Kidney tubule cell (primary cell): ENCODE results near the gene VPREB1.
"Not testable (repeated sequence)": the region's sequence is repeated elsewhere in the genome, so short reads cannot be mapped to it uniquely, and the experiment has no call there.

Experiments used
- DNase-seq: peaks from one replicate; pipeline ENCODE4 v3.0.0-alpha.2; 2018; ENCODE audit warnings: low spot score

VPREB1 gene

DNA sequence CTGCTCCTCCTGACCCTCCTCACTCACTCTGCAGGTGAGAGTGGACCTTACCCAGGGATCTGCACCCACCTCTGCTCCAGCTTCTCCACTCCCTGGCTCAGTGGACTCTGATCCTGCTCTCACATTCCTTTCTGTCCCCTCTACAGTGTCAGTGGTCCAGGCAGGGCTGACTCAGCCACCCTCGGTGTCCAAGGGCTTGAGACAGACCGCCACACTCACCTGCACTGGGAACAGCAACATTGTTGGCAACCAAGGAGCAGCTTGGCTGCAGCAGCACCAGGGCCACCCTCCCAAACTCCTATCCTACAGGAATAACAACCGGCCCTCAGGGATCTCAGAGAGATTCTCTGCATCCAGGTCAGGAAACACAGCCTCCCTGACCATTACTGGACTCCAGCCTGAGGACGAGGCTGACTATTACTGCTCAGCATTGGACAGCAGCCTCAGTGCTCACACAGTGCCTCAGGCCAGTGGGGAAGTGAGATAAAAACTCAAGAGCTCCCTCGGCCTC, 29.7 kb upstream of the VPREB1 start:
- peak; percentile 10 for DNase-seq

DNA sequence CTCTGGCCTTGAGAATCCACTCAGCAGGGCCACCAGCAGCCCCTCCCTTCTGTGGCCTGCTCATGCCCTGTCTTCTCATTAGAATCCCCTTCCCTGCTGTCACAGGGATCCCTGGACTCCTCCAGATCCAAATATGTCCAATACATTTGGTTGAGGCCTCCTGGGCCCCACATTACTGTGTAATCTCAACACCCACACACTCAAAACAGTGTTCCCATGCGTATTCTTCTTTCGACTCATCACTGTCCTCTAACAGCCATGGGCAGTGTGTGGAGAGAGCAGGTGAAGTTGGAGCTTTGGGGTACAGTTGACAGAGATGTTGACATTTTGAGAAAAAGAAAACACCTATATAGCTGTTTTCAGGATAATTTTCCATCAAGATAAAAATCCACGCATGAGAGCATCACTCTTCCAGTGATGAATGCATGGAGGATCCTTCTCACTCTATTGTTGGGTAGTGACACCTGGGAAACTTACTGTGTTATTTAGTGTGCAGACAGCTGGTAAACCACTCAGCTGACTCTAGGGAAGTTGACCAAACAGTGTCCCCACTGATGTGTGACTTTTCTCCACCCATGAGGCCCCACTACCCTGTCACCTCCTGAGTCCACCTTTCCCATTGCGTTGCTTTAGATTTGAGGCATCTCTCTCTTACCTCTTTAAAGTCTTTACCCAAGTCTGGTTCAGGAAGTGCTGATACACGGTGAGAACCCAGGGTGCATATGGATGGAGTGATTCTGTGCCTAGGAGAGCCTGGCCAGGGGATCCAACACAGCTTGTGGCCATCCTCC, 28.7 kb upstream of the VPREB1 start:
- DNase-seq, result no peak

DNA sequence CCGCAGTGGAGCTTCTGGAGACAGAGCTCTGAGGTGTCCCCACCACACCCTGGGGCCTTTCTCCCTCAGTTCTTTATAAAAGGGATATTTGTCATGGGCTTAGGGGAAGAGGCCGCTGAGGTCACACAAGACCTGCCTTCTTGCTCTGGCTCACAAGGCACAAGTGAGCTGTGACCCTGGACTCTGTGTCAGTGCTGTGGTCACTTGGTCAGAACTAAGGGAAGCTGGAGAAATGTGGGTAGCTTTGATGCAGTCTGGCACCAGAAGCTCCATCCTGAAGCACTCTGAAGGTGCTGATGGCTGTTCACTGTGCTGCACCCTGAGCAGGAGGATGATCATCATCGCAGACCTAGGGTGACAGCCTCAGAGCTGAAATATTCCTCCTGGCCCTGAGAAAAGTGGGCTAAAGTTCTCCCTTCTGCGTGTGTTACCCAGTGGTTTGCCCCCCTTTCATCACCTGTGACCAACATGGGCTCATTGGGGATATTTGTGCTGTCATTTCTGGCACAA, 28.1 kb upstream of the VPREB1 start:
- DNase-seq, result no peak

DNA sequence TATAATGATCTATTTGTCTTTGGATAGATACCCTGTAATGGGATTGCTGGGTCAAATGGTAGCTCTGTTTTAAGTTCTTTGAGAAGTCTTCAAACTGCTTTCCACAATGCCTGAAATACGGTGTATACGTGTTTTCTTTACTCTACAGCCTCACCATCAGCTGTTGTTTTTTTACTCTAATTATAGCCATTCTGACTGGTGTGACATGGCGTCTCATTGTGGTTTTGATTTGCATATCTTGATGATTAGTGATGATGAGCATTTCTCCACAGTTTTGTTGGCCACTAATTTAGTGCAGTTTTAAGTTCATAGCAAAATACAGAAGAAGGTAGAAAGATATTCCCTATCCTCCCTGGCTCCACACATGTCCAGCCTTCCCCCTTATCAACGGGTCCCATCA, 26.3 kb upstream of the VPREB1 start:
- no peak for DNase-seq

DNA sequence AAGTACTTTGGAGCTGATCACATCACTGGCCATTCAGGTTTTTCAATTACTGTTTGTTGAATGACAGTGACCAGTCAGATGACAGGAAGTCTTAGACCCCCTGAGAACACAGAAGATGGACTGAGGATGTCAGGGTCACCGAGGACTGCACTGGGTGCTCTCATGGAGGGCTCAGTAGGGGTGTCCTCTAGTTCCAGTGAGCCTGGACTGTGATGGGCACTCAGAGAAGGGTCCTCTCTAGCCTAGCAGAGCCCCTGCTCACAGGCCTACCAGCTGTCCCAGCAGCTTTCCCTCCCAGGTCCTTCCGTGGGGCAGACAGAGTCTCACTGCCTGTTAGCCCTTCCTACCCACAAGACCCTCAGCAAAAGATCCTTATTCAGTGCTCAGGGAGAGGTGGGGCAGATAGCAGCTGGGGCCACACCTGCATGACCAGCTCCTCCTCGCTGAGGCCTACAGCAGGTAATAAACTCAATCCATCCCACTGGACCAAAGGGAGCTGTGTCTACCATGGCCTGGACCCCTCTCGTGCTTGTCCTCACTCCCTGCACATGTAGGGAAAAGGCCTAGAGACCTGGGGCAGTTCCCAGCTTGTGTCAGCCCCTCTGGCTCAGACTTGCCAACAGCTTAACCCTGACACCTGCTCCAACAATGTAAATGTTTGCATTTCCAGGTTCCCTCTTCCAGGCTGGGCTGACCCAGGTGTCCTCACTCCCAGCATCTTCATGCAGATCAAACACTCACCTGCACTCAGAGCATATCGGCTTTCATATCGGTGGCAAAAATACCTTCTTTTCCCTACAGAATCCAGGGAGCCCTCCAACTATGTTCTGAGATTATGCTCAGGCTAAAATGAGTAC, 25.2 kb upstream of the VPREB1 start:
- no peak for DNase-seq

DNA sequence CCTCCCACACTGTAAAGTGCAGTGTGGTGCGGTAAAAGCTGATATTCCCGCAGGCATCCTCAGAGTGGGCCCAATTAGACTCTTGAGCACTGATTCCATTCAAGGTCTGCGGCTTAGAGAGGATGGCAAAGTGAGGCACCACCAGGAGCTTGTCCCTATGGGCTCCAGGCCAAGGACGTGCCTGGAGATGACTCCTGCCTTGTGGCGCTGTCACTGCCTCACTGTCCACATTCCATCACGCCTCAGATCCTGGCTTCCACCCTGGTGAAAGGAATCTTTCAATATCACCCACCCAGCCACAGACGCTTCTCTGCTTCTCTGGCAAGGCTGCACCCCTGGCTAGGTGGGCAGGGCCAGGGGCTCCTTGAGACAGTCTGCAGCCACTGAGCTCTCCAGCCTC, 23.5 kb upstream of the VPREB1 start:
- not testable (repeated sequence) for DNase-seq

DNA sequence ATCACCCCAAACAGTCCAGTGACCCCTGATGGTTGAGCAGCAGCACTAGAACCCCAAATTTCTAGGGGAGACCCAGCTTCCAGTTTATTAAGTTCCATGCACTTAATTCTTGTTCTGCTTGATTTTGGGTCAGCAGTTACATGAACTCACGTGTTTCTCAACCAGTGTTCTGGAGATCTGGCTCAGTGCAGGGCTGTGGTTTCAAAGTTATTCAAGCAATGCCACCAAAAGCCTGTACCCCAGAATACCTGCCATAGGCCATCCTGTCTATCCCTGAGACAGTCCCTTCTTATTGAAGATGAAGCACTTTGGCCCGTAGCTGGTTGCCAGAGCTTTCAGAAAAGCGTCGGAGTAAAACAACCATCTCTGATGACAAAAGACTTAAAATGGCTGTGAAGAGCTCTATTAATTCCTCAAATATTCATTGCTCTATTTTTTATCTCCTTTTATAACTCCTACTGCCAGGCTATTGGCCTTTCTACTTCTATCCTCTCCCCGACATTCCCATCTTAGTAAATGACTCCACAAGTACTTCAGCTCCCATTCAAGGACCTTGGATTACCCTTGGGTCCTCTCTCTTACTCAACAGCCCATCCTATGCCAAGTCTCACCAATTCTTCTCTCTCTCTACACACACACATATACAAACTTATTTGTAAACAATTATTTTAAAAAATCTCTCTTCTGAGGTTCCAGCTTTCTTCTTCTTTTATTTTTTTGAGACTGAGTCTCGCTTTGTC, 18.0 kb upstream of the VPREB1 start:
- peak; percentile 4 for DNase-seq

DNA sequence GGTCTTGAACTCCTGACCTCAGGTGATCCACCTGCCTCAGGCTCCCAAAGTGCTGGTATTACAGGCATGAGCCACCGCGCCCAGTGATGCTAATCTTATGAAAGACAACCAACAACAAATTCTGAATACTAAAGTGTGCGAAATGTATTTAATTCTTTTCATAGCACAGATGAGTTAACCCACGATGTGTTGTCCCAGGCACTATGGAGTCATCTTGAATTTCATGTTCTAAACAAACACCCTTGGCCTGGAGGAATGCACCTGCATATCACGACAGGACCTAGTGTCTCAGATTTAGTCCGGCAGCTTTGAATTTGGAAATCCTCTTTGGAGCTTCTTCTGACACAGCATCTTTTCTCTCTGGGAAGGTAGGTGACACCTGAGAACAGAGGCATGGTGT, 16.2 kb upstream of the VPREB1 start:
- no peak for DNase-seq

DNA sequence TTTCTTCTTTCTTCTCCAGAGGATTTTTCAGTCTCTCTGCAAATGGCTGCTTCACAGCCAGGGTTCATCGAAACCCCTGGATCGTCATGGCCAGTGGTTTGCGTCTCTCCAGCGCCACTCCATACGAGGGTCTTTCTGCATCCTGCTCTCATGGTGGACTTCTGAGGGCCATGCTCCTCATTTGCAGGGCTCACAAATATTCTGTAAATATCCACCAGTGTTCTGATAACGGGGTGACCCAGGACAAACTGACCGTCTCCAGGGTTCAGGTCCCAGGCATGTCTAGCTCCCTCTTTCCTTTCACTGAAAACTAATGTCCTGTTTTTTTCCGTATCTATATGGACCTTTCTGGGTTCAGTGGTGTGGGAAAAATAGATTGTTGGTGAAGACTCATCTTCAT, 15.7 kb upstream of the VPREB1 start:
- DNase-seq, result no peak

DNA sequence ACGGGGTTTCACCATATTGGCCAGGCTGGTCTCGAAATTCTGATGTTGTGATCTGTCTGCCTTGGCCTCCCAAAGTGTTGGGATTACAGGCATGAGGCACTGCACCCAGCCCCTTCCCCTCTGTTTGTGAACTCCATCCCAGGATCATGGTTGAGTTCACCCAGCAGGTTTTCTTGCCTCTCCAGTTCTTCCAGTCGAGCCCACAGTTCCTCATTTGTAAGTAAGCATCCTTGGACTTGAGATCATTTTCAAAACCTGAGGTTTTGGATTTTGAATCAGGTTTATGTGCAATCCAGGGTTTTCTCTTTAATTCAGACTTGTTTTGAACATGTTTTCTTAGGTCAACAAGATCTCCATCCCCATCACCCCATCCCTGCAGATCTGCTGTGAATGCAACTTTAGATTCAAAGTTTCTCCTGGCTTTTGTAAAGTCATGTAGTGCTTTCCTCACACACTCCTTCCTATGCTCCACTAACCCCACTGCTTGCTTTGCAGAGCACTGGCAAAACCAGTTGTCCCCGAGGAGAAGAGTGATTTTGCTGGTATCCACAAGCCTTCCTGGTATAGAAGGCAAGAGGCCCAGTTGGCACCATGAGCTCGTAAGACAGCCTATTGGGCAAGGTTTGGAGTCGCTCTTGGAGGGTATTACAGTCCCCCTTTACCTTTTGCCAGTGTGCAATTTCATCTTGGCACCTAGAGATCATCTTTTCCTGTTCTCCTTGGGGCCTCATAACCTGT, 14.7 kb upstream of the VPREB1 start:
- DNase-seq, result no peak

DNA sequence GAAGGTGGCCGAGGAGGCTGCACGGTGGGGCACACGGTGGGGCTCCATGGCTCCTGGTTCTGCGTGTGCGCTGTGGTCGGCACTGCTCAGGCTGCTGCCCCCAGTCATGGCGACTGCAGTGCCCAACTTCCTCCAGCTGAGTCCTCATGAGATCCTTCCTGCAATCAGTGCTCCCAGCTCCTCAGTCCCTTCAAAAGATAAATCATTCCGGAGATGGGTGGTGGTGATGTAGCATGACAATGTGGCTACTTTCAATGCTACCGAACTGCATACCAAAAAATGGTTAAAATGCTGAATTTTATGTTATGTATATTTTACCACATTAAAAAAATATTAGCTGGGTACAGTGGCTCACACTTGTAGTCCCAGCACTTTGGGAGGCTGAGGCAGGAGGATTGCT, 14.1 kb upstream of the VPREB1 start:
- DNase-seq, result no peak

DNA sequence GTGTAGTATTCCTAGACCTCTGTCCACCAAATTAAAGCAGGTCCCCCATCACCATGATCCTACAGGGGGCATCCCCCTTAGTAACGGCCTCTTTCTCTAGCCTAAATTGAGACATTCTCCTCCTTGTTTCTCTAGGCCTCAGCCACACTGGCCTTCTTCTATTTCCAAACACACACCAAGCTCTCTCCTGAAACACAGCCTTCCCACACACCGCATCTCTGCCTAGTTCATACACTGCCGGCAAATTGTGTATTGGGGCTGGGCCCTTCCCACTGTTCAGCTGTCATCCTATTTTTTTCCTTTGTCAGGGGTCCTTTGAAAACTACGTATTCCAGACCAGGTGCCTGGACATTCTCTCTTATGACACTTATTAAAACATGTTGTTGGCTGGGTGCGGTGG, 11.5 kb upstream of the VPREB1 start:
- DNase-seq, result no peak

DNA sequence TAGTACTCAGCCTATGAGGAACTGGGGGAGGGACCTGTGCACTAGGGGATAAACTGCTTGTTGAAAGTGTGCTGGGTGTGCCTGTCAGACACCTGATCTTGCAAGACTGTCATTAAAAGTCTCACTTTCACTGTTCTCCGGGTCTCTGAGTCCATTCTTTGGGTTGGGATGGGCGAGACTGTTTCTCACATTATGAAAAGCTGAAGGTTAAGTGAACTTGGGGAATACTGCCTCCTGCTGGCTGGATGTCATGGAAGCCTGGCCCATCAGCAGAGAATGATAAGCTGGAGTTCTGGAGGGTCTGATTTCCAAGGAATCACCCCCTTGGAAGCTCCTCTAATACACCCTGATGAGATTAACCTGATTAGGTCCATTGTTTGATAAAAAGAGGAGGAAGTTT, 9.0 kb upstream of the VPREB1 start:
- DNase-seq, result peak; percentile 35

DNA sequence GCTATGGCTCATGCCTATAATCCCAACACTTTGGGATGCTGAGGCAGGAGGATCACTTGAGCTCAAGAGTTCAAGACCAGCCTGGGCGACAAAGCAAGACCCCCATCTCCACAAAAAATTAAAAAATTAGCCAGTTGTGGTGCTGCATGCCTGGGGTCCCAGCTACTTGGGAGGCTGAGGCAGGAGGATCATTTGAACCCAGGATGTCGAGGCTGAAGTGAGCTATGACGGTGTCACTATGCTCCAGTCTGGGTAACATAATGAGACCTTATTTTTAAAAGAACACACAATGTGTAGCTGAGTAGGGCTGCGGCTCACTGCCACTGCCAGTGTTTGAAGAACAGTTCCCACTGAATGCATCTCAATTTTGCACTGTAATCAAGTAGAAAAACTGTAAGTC, 7.1 kb upstream of the VPREB1 start:
- DNase-seq, result no peak

DNA sequence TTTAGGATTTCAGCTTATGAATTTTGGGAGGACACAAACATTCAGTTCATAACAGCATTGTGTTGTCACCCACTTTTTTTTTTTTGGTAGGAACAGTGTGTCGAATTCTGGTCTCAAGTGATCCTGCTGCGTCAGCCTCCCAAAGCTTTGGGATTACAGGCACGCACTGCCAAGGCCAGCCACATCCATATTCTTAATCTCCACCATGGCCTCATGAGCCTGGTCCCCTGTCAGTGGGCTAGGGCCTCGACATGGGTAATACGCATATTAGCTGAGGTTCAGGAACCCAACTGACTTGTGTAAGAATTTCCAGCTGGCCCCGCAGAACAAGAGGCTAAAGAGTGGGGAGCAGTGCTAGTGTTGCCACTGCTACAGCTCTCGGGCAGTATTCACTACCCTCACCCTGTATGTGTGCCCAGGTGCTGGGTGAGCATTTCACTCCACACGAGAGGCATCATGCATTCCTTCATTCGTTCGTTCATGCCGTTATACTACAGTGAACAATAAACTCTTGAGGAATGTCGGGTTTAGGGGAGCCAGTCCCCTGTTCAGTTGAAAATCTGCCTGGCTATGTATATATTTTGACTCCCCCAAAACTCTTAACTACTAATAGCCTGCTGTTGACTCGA, 5.2 kb upstream of the VPREB1 start:
- no peak for DNase-seq

DNA sequence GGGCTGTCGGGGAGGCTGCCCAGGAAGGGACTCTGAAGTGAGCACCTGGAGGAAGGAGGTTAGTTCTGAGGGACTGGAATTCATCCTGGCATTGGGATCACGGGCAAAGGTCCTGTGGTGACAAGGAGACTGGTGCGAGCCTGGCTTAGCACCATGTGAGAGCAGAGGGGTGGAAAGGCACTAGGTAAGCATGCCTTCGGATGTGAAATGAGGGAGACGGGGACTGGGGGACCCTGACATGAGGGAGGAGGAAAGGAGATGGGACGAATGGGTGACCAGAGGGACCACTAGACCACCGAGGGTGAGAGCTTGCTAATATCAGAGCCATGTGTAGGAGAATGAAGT, 3.1 kb upstream of the VPREB1 start:
- DNase-seq, result no peak

DNA sequence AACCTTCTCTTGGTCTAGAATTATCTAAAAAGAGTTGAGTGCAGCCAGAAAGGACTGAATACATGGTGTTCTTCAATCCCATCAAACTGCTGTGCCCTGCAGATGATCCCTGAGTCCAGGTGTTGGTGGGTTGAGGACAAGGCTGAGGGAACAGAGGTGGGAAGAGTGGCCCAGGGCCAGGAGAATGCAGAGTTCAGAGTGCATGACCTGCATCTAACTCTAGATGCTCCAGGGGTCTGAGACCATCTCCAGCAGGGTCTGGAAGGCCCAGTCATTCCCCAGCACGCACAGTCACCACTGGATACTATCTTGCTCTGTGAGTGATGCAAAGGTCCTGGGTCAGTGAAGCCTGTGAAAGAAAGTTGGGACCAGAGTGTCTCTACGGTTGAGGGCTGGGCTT, 2.1 kb upstream of the VPREB1 start:
- DNase-seq, result no peak

DNA sequence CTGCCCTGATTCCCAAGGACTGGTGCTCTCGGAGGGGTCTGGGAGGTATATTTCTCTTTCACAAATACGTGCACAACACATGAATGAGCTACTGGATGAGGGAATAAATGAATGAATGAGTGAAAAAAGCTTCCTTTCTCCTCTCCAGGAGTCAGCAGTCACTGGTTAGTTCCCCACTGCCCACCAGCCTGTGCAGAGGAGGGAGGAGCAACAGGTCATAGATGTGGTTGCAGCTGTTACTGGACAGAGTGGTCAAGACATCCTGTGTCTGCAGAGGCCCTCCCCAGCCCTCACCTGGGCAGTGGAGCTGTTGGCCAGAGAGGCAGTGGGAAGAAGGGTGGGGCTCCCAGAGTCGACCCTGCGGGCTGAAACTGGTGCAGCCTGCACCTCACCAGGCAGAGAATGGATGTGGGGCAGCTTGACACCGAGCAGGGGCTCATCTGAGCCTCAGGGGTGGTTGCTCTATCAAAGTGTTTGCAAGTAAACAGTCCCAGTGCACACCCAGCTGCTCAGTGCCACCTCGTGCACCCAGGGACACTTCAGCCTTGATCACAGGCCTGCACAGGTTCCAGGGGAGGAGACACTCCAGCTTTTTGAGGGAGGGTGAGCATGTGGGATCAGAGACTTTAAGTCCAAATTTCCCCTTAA, 1.4 kb upstream of the VPREB1 start:
- DNase-seq, result no peak

DNA sequence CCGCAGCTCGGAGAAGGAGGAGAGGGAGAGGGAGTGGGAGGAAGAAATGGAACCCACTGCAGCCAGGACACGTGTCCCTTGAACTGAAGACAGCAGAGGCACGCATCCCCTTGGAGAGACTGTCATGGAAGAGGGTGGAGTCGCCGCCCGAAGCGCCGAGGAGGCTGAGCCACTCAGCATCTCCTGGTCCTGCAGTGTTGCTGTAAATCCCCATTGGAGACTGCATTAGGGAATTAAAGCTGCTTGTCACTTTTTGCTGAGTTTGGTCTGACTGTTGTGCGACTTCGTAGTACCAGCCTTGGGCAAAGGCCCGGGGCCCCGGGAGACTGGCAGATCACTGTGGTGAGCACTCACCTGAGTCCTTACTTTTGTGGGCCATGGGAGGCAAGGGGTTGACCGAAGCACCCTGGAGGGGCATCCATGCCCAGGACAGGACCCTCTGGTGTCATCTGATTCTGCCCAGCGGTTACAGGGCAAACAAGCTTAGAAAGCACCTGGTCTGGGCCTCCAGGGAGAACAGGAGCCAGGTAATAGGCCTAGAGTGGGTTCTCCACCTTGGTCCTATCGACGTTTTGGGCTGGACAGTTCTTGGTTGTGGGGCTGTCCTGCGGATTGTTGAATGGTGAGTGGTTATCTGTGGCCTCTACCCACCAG, 797 bp downstream of the VPREB1 start:
- DNase-seq, result no peak

DNA sequence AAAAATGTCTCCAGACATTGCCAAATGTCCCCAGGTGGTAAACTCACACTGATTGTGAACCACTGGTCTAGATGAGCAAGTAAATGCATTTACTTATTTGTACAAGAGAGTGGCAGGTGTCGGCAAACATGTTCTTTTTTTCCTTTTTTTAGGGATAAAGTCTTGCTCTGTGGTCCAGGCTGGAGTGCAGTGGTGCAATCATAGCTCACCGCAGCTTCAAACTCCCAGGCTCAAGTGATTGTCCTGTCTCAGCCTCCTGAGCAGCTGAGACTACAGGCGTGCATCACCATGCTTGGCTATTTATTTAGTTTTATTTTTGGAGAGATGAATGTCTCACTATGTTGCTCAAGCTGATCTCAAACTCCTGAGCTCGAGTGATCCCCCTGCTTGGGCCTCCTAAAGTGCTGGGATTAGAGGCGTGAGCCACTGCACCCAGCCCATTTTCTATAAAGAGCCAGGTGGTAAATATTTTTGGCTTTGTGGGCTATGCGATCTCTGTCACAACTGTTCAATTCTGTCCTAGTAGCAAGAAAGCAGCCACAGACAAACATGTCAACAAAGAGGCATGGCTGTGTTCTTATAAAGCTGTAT, 1.4 kb downstream of the VPREB1 start:
- DNase-seq, result no peak
